ENCODE measurements around the gene ZFAND2A.

Gene ZFAND2A

DNA sequence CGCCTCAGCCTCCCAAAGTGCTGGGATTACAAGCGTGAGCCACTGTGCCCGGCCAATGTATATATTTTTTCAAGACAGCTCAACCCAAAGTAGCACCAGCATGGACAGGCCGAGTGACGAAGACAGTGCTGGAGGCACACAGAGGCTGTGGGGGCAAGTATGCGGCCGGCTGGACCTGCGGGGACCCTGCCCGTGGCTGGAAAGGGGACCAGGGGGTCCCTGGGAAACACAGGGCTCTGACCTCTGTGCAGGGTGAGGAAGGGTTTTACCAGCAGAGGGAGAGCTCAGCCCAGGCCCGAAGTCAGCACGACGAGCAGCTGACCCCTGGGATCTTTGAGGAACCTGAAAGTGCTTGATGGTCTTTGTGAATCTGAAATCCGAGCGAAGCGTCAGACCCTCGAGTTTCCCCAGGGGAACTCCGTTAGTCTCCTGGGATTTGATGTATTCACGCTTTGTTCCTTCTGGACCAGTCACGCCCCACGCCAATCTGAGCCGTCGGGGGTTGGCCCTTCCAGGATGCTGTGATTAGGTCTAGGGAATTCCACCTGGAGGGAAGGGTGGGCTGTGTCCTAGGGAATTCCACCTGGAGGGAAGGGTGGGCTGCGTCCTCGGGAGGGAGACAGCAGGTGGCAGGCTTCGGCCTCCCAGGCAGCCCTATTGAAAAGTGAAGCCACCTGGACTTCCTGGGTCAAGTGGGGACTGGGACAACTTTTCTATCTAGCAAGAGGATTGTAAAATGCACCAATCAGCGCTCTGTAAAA is 10.9 kb upstream of the ZFAND2A start (continued):
- TF ChIP-seq, protein P1, sequence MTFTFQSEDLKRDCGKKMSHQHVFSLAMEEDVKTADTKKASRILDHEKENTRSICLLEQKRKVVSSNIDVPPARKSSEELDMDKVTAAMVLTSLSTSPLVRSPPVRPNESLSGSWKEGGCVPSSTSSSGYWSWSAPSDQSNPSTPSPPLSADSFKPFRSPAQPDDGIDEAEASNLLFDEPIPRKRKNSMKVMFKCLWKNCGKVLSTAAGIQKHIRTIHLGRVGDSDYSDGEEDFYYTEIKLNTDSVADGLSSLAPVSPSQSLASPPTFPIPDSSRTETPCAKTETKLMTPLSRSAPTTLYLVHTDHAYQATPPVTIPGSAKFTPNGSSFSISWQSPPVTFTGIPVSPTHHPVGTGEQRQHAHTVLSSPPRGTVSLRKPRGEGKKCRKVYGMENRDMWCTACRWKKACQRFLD (tag by site-specific recombination; IDR thresholded peaks at IDR 0.05): no peak
- TF ChIP-seq, protein P2, sequence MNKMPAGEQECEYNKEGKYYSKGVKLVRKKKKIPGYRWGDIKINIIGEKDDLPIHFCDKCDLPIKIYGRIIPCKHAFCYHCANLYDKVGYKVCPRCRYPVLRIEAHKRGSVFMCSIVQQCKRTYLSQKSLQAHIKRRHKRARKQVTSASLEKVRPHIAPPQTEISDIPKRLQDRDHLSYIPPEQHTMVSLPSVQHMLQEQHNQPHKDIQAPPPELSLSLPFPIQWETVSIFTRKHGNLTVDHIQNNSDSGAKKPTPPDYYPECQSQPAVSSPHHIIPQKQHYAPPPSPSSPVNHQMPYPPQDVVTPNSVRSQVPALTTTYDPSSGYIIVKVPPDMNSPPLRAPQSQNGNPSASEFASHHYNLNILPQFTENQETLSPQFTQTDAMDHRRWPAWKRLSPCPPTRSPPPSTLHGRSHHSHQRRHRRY (tag by site-specific recombination; IDR thresholded peaks at IDR 0.05): no peak
- TF ChIP-seq ZNF629 (tag by site-specific recombination; IDR thresholded peaks at IDR 0.05): no peak

DNA sequence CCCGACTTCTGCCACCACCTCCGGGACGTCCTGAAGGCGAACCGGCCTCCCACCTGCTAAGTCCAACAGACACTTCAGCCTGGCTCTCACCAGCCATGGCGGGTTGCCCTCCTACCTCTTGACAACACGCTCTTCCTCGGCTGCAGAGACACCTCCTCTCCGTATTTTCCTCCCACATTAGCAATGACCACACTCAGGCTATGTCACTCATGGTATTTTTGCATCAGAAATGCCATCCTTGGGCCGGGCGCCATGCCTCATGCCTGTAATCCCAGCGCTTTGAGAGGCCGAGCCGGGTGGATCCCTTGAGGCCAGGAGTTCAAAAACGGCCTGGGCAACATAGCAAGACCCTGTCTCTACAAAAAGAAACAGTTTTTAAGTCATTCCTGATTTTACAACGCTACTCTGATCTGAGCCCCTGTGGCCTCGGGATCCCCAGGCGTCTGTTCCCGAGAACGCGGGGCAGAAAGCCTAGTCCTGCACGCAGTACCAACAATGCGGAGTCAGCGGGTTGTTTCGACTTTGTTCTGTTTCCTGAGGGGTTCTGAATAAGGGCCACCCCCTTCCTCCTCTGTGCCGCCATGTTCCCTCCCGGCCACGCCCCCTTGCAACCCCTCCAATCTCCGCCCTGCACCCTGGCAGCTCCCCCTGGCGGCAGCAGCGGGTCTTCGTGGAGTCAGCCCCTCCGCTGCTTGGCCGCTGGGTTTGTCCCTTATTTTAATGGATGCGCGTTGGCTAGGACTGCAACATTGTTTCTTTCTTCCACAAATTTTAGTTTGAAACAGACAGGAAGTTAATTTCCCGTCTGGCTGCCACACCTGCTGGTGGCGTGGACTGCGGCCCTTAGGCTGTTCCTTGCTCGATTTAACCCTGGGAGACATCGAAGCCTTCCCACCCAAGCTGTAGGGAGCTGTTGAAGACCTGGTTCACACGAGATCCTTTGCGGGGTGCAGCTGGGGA is 9.7 kb upstream of the ZFAND2A start:
- POLR2A ChIA-PET: interaction anchor here (2.4 kb wide), 1 partner anchor 9 kb away, joined by 11 read pairs; the partner anchor contains the start of gene ZFAND2A
- CTCF ChIA-PET: interaction anchor here (0.5 to 1.8 kb wide), 6 partner anchors 14 to 357 kb away, joined by 3 to 4 read pairs (median 3); no protein-coding TSS in a partner anchor
- no peak overlapping the region for H3K27ac ChIP-seq (ENCODE audit: extremely low read depth, low read depth, low read length)
- H3K9me3 ChIP-seq (ENCODE audit: control insufficient read depth, insufficient read depth, low read depth, low read length): no peaks in the 10 kb centered on the region
- H3K4me1 ChIP-seq (ENCODE audit: control insufficient read depth, insufficient read depth, low read length): no peaks in the 10 kb centered on the region
- TF ChIP-seq ZNF48 (tag by site-specific recombination; IDR thresholded peaks at IDR 0.05) (no peak), ZNF707 (tag by site-specific recombination; IDR thresholded peaks at IDR 0.05) (no peak), ZNF324 (tag by site-specific recombination; IDR thresholded peaks at IDR 0.05) (no peak), KLF9 (tag by site-specific recombination; IDR thresholded peaks at IDR 0.05; ENCODE audit: low read depth) (0 out of 2 replicates have a peak, but pooled peaks have one; percentile 28)
- TF ChIP-seq, protein P3, sequence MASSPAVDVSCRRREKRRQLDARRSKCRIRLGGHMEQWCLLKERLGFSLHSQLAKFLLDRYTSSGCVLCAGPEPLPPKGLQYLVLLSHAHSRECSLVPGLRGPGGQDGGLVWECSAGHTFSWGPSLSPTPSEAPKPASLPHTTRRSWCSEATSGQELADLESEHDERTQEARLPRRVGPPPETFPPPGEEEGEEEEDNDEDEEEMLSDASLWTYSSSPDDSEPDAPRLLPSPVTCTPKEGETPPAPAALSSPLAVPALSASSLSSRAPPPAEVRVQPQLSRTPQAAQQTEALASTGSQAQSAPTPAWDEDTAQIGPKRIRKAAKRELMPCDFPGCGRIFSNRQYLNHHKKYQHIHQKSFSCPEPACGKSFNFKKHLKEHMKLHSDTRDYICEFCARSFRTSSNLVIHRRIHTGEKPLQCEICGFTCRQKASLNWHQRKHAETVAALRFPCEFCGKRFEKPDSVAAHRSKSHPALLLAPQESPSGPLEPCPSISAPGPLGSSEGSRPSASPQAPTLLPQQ (tag by site-specific recombination; IDR thresholded peaks at IDR 0.05): no peak
- TF ChIP-seq, protein P4, sequence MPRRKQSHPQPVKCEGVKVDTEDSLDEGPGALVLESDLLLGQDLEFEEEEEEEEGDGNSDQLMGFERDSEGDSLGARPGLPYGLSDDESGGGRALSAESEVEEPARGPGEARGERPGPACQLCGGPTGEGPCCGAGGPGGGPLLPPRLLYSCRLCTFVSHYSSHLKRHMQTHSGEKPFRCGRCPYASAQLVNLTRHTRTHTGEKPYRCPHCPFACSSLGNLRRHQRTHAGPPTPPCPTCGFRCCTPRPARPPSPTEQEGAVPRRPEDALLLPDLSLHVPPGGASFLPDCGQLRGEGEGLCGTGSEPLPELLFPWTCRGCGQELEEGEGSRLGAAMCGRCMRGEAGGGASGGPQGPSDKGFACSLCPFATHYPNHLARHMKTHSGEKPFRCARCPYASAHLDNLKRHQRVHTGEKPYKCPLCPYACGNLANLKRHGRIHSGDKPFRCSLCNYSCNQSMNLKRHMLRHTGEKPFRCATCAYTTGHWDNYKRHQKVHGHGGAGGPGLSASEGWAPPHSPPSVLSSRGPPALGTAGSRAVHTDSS (tag by site-specific recombination; IDR thresholded peaks at IDR 0.05): no peak
- H3K4me3 ChIP-seq (ENCODE audit: low read depth, low read length): no peak overlapping the region
- H3K36me3 ChIP-seq (ENCODE audit: control insufficient read depth in 2 of 2, insufficient read depth in 1 of 2, low read length in 2 of 2): peaks cover 0 to 5% of the 10 kb centered on the region in 2 experiments; a peak in 1 of 3 replicates

DNA sequence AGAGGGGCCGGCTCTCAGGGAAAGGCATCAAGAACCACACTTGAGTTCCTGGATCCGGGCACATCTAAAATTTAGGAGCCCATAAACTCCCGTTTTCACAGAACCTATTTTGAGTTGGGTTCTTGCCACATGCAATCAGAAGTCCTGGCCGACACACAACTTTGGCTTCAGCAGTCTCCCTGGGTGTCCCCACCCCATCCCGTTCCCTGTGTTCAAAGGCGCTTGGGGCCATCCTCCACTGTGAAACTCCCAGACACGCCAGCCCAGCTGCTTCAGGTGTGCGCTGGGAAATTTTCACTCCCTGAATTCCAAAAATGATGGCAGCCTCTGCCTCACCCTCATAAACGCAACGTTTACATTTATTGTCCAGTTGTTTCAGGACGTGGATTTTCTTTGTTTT is 8.4 kb upstream of the ZFAND2A start:
- Histone ChIP-seq H3K36me3 (ENCODE audit: control insufficient read depth in 2 of 2, insufficient read depth in 1 of 2, low read length in 2 of 2) (peaks cover 0 to 12% of the 10 kb centered on the region in 2 experiments; a peak in 1 of 3 replicates), H3K9me3 (ENCODE audit: control insufficient read depth, insufficient read depth, low read depth, low read length) (no peaks in the 10 kb centered on the region), H3K4me1 (ENCODE audit: control insufficient read depth, insufficient read depth, low read length) (no peaks in the 10 kb centered on the region), H3K4me3 (ENCODE audit: low read depth, low read length) (no peak overlapping the region), H3K27ac (ENCODE audit: extremely low read depth, low read depth, low read length) (no peak overlapping the region)
- CTCF ChIA-PET: interaction anchor here (1.0 to 1.8 kb wide), 7 partner anchors 8 to 175 kb away, joined by 3 to 7 read pairs (median 3); no protein-coding TSS in a partner anchor
- POLR2A ChIA-PET: interaction anchor here (2.4 kb wide), 1 partner anchor 8 kb away, joined by 11 read pairs; the partner anchor contains the start of gene ZFAND2A
- TF ChIP-seq ZNF548 (tag by site-specific recombination; IDR thresholded peaks at IDR 0.05) (no peak), ZNF670 (tag by site-specific recombination; IDR thresholded peaks at IDR 0.05; ENCODE audit: low read depth) (no peak)
- TF ChIP-seq, protein P5, sequence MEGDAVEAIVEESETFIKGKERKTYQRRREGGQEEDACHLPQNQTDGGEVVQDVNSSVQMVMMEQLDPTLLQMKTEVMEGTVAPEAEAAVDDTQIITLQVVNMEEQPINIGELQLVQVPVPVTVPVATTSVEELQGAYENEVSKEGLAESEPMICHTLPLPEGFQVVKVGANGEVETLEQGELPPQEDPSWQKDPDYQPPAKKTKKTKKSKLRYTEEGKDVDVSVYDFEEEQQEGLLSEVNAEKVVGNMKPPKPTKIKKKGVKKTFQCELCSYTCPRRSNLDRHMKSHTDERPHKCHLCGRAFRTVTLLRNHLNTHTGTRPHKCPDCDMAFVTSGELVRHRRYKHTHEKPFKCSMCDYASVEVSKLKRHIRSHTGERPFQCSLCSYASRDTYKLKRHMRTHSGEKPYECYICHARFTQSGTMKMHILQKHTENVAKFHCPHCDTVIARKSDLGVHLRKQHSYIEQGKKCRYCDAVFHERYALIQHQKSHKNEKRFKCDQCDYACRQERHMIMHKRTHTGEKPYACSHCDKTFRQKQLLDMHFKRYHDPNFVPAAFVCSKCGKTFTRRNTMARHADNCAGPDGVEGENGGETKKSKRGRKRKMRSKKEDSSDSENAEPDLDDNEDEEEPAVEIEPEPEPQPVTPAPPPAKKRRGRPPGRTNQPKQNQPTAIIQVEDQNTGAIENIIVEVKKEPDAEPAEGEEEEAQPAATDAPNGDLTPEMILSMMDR (tag by site-specific recombination; IDR thresholded peaks at IDR 0.05): no peak
- TF ChIP-seq, protein P6, sequence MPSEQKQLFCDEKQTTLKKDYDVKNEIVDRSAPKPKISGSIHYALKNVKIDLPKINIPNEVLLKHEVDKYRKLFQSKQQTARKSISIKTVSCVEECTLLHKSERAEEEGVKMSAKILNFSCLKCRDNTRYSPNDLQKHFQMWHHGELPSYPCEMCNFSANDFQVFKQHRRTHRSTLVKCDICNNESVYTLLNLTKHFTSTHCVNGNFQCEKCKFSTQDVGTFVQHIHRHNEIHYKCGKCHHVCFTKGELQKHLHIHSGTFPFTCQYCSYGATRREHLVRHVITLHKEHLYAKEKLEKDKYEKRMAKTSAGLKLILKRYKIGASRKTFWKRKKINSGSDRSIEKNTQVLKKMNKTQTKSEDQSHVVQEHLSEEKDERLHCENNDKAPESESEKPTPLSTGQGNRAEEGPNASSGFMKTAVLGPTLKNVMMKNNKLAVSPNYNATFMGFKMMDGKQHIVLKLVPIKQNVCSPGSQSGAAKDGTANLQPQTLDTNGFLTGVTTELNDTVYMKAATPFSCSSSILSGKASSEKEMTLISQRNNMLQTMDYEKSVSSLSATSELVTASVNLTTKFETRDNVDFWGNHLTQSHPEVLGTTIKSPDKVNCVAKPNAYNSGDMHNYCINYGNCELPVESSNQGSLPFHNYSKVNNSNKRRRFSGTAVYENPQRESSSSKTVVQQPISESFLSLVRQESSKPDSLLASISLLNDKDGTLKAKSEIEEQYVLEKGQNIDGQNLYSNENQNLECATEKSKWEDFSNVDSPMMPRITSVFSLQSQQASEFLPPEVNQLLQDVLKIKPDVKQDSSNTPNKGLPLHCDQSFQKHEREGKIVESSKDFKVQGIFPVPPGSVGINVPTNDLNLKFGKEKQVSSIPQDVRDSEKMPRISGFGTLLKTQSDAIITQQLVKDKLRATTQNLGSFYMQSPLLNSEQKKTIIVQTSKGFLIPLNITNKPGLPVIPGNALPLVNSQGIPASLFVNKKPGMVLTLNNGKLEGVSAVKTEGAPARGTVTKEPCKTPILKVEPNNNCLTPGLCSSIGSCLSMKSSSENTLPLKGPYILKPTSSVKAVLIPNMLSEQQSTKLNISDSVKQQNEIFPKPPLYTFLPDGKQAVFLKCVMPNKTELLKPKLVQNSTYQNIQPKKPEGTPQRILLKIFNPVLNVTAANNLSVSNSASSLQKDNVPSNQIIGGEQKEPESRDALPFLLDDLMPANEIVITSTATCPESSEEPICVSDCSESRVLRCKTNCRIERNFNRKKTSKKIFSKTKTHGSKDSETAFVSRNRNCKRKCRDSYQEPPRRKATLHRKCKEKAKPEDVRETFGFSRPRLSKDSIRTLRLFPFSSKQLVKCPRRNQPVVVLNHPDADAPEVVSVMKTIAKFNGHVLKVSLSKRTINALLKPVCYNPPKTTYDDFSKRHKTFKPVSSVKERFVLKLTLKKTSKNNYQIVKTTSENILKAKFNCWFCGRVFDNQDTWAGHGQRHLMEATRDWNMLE (tag by site-specific recombination; conservative IDR thresholded peaks at IDR 0.05; ENCODE audit: low read depth): no peak
- TF ChIP-seq, protein P7, sequence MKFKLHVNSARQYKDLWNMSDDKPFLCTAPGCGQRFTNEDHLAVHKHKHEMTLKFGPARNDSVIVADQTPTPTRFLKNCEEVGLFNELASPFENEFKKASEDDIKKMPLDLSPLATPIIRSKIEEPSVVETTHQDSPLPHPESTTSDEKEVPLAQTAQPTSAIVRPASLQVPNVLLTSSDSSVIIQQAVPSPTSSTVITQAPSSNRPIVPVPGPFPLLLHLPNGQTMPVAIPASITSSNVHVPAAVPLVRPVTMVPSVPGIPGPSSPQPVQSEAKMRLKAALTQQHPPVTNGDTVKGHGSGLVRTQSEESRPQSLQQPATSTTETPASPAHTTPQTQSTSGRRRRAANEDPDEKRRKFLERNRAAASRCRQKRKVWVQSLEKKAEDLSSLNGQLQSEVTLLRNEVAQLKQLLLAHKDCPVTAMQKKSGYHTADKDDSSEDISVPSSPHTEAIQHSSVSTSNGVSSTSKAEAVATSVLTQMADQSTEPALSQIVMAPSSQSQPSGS (tag by site-specific recombination; IDR thresholded peaks at IDR 0.05; ENCODE audit: low read depth): no peak
